ENCODE data around the gene ZNF81.
"Not testable (repeated sequence)": the region's sequence is repeated elsewhere in the genome, so short reads cannot be mapped to it uniquely, and the experiment has no call there.

Gene ZNF81

GRCh38 chrX:47933946-47934345, 97.2 kb downstream of the ZNF81 start:
- DNase-seq: no peak
- TF ChIP-seq GATA1 (IDR thresholded peaks at IDR 0.05; ENCODE audit: low read depth, low read length) (no peak), POLR2A (IDR thresholded peaks at IDR 0.05; ENCODE audit: low read length) (no peak)

DNA sequence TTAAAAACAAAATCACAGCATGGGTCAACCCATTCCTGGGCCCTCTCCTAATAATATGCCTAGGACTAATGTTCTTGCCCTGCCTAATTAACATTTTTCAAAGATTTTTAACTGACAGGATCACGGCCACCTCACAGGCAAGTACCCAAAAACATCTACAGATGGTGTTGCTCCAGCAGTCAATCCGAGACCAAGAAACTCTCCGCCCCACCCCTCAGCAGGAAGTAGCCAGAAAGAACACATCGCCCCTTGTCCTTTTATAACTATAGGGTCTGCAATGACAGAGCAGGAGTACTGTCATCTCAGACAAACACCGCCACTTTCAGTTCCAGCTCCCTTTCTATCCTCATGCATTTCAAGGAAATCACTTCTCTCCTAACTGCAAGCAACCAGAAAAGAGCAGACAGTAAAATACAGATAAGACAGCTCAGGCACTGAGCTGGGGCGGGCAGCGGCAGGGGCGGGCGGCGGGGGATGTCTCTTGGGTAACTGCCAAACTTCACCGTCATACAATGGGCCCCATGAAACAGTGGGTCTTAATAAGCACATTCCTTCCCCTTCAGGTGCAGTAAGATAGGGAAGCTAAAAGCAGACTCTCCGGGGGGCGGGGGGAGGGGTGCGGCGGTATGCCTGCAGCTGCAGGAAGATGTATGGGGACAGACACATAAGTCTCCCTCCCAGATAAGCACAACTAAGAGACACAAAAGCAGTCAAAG, 99.7 kb downstream of the ZNF81 start:
- DNase-seq: peak; percentile 41 to 69
- TF ChIP-seq GATA1 (IDR thresholded peaks at IDR 0.05; ENCODE audit: low read depth, low read length): no peak
- no peak for TF ChIP-seq POLR2A (IDR thresholded peaks at IDR 0.05; ENCODE audit: low read length)

GRCh38 chrX:47936940-47937317, 100.2 kb downstream of the ZNF81 start:
- DNase-seq: no peak
- no peak for TF ChIP-seq POLR2A (IDR thresholded peaks at IDR 0.05; ENCODE audit: low read length)
- no peak for TF ChIP-seq GATA1 (IDR thresholded peaks at IDR 0.05; ENCODE audit: low read depth, low read length)

GRCh38 chrX:47940448-47940847, 103.7 kb downstream of the ZNF81 start:
- DNase-seq: no peak
- no peak for TF ChIP-seq GATA1 (IDR thresholded peaks at IDR 0.05; ENCODE audit: low read depth, low read length)
- TF ChIP-seq POLR2A (IDR thresholded peaks at IDR 0.05; ENCODE audit: low read length): no peak

- no peak for DNase-seq
- TF ChIP-seq POLR2A (IDR thresholded peaks at IDR 0.05; ENCODE audit: low read length) (no peak), GATA1 (IDR thresholded peaks at IDR 0.05; ENCODE audit: low read depth, low read length) (no peak)
Measured at GRCh38 chrX:47941423-47941822, 104.7 kb downstream of the ZNF81 start.

GRCh38 chrX:47955295-47955694, 118.6 kb downstream of the ZNF81 start:
- not testable (repeated sequence) for DNase-seq

DNA sequence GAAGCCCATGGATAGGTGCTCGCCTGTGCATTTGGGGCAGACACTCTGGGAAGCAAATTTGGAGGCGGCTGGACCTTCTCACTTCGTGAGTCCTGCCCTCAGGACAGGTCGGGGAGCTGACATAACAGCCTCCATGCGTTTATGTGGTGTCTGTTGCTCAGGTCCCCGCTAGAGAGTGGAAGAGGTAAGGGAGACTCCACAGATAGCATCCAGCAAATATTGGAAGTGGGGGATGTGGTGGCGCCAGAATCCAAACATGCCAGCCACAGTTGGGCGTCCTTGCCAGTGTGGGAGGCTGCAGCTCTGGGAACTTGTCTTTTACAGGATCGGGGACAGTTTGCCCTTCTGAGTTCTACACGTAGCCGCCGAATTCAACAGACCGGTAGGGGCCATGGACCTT, 119.3 kb downstream of the ZNF81 start:
- no peak for DNase-seq
- TF ChIP-seq POLR2A (IDR thresholded peaks at IDR 0.05; ENCODE audit: low read length) (no peak), GATA1 (IDR thresholded peaks at IDR 0.05; ENCODE audit: low read depth, low read length) (no peak)

- DNase-seq: not testable (repeated sequence)
Measured at GRCh38 chrX:47958206-47958605, 121.5 kb downstream of the ZNF81 start.

DNA sequence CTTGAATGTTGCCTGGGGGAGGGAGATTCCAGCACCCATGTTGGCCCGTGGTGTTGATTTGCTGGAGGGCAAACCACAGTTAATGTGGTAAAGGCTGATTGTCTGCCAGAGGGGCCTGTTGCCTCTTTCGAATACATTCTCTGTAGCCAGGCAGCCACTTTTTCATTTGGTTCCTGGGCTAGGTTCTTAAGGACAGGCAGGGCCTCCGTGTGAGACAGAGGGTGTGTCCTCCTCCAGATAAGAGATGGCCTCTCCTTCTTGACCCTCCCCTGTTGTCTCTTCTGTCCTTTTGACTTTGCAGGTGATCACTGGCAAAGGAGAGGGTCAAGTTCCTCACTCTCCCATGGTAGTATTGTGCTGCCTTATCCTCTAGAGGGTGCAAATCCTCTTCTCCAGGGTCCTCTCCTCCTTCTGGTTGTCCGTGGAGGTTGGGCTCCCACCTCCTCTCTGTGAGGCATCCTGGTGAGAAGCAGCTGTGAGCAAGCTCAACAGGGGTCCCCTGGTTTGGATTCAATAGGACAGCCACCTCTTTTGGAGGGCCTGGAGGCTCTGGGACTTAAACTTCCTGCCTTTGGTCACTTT, 122.2 kb downstream of the ZNF81 start:
- no peak for TF ChIP-seq POLR2A (IDR thresholded peaks at IDR 0.05; ENCODE audit: low read length)
- no peak for TF ChIP-seq GATA1 (IDR thresholded peaks at IDR 0.05; ENCODE audit: low read depth, low read length)
- peak; percentile 2 to 14 for DNase-seq

DNA sequence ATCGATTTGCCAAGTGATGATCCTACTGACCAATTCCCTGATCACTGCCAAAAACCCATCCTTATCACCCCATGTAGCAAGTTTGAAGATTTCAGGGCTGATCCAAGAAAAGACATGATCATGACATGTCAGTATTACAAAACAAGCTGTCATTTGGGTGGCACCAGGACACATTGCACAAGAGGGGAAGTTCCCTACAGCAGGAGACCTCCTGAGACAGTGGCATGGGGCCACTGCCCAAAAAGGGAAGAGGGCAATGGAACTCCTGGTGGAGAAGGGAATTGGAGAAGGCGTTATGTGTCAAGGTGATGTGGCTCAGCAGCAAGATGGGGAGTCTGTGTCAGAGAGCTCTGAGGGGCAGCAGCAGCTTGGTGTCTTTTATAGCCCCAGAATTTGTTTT, 123.7 kb downstream of the ZNF81 start:
- DNase-seq: no peak
- no peak for TF ChIP-seq POLR2A (IDR thresholded peaks at IDR 0.05; ENCODE audit: low read length)
- no peak for TF ChIP-seq GATA1 (IDR thresholded peaks at IDR 0.05; ENCODE audit: low read depth, low read length)

DNA sequence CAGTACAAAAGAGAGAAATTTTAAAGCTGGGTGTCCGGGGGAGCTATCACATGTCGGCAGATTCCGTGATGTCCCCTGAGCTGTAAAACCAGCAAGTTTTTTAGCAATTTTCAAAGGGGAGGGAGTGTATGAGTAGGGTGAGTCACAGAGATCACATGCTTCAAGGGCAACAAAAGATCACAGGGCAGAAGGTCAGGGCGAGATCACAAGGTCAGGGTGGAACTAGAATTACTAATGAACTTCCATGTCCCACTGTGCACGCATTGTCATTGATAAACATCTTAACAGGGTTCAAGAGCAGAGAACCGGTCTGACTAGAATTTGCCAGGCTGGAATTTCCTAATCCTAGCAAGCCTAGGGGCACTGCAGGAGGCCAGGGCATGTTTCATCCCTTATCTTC, 125.1 kb downstream of the ZNF81 start:
- not testable (repeated sequence) for DNase-seq

GRCh38 chrX:47965526-47965925, 128.8 kb downstream of the ZNF81 start:
- DNase-seq: not testable (repeated sequence)
